Spinal cord (tissue), 10 donors: ENCODE data around the gene TSEN54. TPM values are rescaled to one million over a fixed set of nuclear protein-coding genes. Genes with fewer than 3 reads are reported as not detected.

Source experiments
- DNase-seq, 6 donors: peaks; one replicate each; pipeline versions ENCODE4 v3.0.0 to v3.0.0-alpha.2; 2013 to 2015; ENCODE audit warnings: low spot score in 6 of 6, low read depth in 4 of 6
- H3K27ac ChIP-seq: one replicate; pipeline ENCODE4 v1.5.1; 2013; ENCODE audit warnings: low read depth, low read length, control low read depth
- H3K27me3 ChIP-seq: one replicate; pipeline ENCODE4 v1.6.1; 2013; ENCODE audit warnings: low read length; ENCODE audit not compliant: control insufficient read depth, insufficient read depth
- H3K36me3 ChIP-seq: one replicate; pipeline ENCODE4 v1.6.1; 2013; ENCODE audit warnings: low read length; ENCODE audit not compliant: control insufficient read depth, insufficient read depth
- H3K4me1 ChIP-seq: one replicate; pipeline ENCODE4 v1.6.1; 2013; ENCODE audit warnings: low read length; ENCODE audit not compliant: control insufficient read depth, insufficient read depth
- H3K4me3 ChIP-seq: one replicate; pipeline ENCODE4 v1.5.1; 2013; ENCODE audit warnings: low read depth, low read length, control low read depth
- H3K9me3 ChIP-seq: one replicate; pipeline ENCODE4 v1.6.1; 2013; ENCODE audit warnings: low read length; ENCODE audit not compliant: control insufficient read depth, insufficient read depth
- WGBS: methylation state at CpG from one replicate; pipeline ENCODE4 v1.1.5; 2013; ENCODE audit warnings: missing lambda C conversion rate; ENCODE audit not compliant: insufficient coverage; 5-methylcytosine and 5-hydroxymethylcytosine counted together
- polyA plus RNA-seq, 2 donors: library from polyadenylated mRNA; unstranded; fragments of 120-200 nt; gene quantifications; one replicate each; pipeline ENCODE4 v1.2.1, GENCODE V29; 2013; ENCODE audit not compliant: insufficient read length in 2 of 2
- total RNA-seq, 2 donors: library from RNA; depleted of rRNA in 1 of 2; stranded (reverse); fragments of 120-200 nt in 1 of 2; fragments of >200 nt in 1 of 2; gene quantifications; one replicate each; pipeline versions ENCODE4 v1.2.3 to v1.2.4, GENCODE V29; 2013 to 2014
- donor health status: healthy.

TSEN54 gene
- total and polyA plus RNA-seq, 4 donors: 10.0 to 48.2 (median 30.9) TPM

GRCh38 chr17:75549246-75550138, 33.2 kb downstream of the TSEN54 start:
- peaks cover 8% of the 10 kb centered on the region for H3K4me1 ChIP-seq
- no peak overlapping the region for H3K4me3 ChIP-seq
- no peak for DNase-seq
- H3K9me3 ChIP-seq: no peaks in the 10 kb centered on the region
- no peaks in the 10 kb centered on the region for H3K36me3 ChIP-seq
- peaks cover 3% of the 10 kb centered on the region for H3K27me3 ChIP-seq
- no peak overlapping the region for H3K27ac ChIP-seq
- WGBS: 41% methylated on average over 20 of the region's 22 CpGs

GRCh38 chr17:75550139-75550465, 33.8 kb downstream of the TSEN54 start:
- Histone ChIP-seq H3K9me3 (no peaks in the 10 kb centered on the region), H3K27ac (no peak overlapping the region), H3K4me3 (no peak overlapping the region), H3K27me3 (peaks cover 3% of the 10 kb centered on the region), H3K4me1 (peaks cover 8% of the 10 kb centered on the region), H3K36me3 (no peaks in the 10 kb centered on the region)
- DNase-seq: no peak
- 58% methylated on average over 4 of the region's 4 CpGs for WGBS

GRCh38 chr17:75551266-75551665, 34.9 kb downstream of the TSEN54 start:
- Histone ChIP-seq H3K4me3 (no peak overlapping the region), H3K4me1 (peaks cover 9% of the 10 kb centered on the region), H3K27me3 (peaks cover 3% of the 10 kb centered on the region), H3K9me3 (no peaks in the 10 kb centered on the region), H3K27ac (no peak overlapping the region), H3K36me3 (no peaks in the 10 kb centered on the region)
- 63% methylated on average over 6 of the region's 7 CpGs for WGBS
- DNase-seq: no peak

GRCh38 chr17:75552425-75553294, 36.3 kb downstream of the TSEN54 start:
- H3K9me3 ChIP-seq: no peaks in the 10 kb centered on the region
- no peak for DNase-seq
- peaks cover 23% of the 10 kb centered on the region for H3K4me1 ChIP-seq
- H3K27ac ChIP-seq: no peak overlapping the region
- WGBS: 72% methylated on average over 9 of the region's 14 CpGs
- H3K27me3 ChIP-seq: peaks cover 3% of the 10 kb centered on the region
- no peaks in the 10 kb centered on the region for H3K36me3 ChIP-seq
- no peak overlapping the region for H3K4me3 ChIP-seq

- peaks cover 31% of the 10 kb centered on the region for H3K4me1 ChIP-seq
- 60% methylated on average over 1 of the region's 8 CpGs for WGBS
- no peak overlapping the region for H3K27ac ChIP-seq
- no peaks in the 10 kb centered on the region for H3K9me3 ChIP-seq
- no peak overlapping the region for H3K4me3 ChIP-seq
- DNase-seq: no peak
- peaks cover 3% of the 10 kb centered on the region for H3K27me3 ChIP-seq
- peaks cover 2% of the 10 kb centered on the region for H3K36me3 ChIP-seq
Observed at GRCh38 chr17:75553295-75554110, 37.2 kb downstream of the TSEN54 start.

GRCh38 chr17:75555679-75556153, 39.4 kb downstream of the TSEN54 start:
- H3K4me3 ChIP-seq: no peak overlapping the region
- H3K4me1 ChIP-seq: peaks cover 35% of the 10 kb centered on the region
- H3K27ac ChIP-seq: no peak overlapping the region
- H3K9me3 ChIP-seq: no peaks in the 10 kb centered on the region
- 93% methylated on average over 20 of the region's 21 CpGs for WGBS
- H3K27me3 ChIP-seq: no peaks in the 10 kb centered on the region
- no peak for DNase-seq
- peaks cover 2% of the 10 kb centered on the region for H3K36me3 ChIP-seq

- Histone ChIP-seq H3K9me3 (no peaks in the 10 kb centered on the region), H3K4me3 (no peak overlapping the region), H3K36me3 (peaks cover 2% of the 10 kb centered on the region), H3K27ac (peak overlapping the region; percentile 69), H3K4me1 (peaks cover 35% of the 10 kb centered on the region), H3K27me3 (no peaks in the 10 kb centered on the region)
- peak in 5 of 6 donors; percentile 10 to 65 (median 26) for DNase-seq
- WGBS: 40% methylated on average over 9 of the region's 15 CpGs
Observed at GRCh38 chr17:75557075-75557851, 40.9 kb downstream of the TSEN54 start.

- Histone ChIP-seq H3K27me3 (no peaks in the 10 kb centered on the region), H3K27ac (no peak overlapping the region), H3K4me1 (peaks cover 31% of the 10 kb centered on the region), H3K9me3 (no peaks in the 10 kb centered on the region), H3K36me3 (peaks cover 6% of the 10 kb centered on the region), H3K4me3 (no peak overlapping the region)
- WGBS: 81% methylated on average over 18 of the region's 18 CpGs
- DNase-seq: no peak
Observed at GRCh38 chr17:75557852-75558665, 41.7 kb downstream of the TSEN54 start.
